HG02885 (cell line): ENCODE measurements around the gene NPB.

Source experiments
- ATAC-seq: cut with Tn5 transposase; IDR thresholded peaks from one replicate; pipeline ENCODE4 v1.9.1; 2021; ENCODE audit warnings: mild to moderate bottlenecking; ENCODE audit not compliant: unreplicated experiment, poor library complexity

NPB gene

GRCh38 chr17:81934850-81935708 lies 33.0 kb downstream of the NPB start:
- no peak for ATAC-seq

- no peak for ATAC-seq
Observed at GRCh38 chr17:81935709-81936084, 33.7 kb downstream of the NPB start.

GRCh38 chr17:81939218-81939617 lies 37.2 kb downstream of the NPB start:
- no peak for ATAC-seq

- ATAC-seq: no peak
Observed at GRCh38 chr17:81939881-81940385, 37.9 kb downstream of the NPB start.

- ATAC-seq: no peak
Observed at GRCh38 chr17:81940538-81941483, 38.8 kb downstream of the NPB start.

- ATAC-seq: no peak
Observed at GRCh38 chr17:81941484-81942166, 39.6 kb downstream of the NPB start.

- no peak for ATAC-seq
Observed at GRCh38 chr17:81942167-81942553, 40.1 kb downstream of the NPB start.

DNA sequence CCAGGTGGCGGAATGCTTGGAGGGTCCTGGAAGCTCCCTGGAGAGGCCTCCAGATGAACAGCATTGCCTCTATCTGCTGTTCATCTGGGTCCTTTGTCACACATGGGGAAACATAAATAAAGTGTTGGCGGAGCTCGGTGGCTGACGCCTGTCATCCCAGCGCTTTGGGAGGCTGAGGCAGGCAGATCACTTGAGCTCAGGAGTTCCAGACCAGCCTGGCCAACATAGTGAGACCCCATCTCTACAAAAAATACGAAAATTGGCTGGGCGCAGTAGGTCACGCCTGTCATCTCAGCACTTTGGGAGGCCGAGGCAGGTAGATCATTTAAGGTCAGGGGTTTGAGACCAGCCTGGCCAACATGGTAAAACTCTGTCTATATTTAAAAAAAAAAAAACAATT lies 42.8 kb downstream of the NPB start:
- ATAC-seq: no peak

DNA sequence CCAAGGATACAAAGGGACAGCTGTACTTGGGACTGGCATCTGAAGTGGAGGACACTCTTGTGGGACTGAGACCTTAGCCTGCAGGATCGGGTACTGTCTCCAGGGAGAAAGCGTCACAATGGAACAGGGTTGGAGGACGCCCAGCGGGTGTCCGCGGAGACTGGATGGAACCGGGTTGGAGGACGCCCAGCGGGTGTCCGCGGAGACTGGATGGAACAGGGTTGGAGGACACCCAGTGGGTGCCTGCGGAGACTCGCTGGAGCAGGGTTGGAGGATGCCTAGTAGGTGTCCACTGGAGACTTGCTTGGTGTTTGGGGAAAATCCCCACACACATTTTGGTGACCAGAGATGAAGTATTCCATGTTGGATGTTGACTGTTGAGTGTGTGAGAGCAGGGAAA lies 45.2 kb downstream of the NPB start, which contains the start of gene MYADML2:
Gene MYADML2, minus strand, starts transcription at position 45 of the 400 bp plus-strand sequence. CDS start 5,492 bp downstream, outside the sequence.
- ATAC-seq: no peak

GRCh38 chr17:81948635-81949378 lies 46.8 kb downstream of the NPB start:
- no peak for ATAC-seq

GRCh38 chr17:81950501-81950900 lies 48.5 kb downstream of the NPB start:
- ATAC-seq: no peak

DNA sequence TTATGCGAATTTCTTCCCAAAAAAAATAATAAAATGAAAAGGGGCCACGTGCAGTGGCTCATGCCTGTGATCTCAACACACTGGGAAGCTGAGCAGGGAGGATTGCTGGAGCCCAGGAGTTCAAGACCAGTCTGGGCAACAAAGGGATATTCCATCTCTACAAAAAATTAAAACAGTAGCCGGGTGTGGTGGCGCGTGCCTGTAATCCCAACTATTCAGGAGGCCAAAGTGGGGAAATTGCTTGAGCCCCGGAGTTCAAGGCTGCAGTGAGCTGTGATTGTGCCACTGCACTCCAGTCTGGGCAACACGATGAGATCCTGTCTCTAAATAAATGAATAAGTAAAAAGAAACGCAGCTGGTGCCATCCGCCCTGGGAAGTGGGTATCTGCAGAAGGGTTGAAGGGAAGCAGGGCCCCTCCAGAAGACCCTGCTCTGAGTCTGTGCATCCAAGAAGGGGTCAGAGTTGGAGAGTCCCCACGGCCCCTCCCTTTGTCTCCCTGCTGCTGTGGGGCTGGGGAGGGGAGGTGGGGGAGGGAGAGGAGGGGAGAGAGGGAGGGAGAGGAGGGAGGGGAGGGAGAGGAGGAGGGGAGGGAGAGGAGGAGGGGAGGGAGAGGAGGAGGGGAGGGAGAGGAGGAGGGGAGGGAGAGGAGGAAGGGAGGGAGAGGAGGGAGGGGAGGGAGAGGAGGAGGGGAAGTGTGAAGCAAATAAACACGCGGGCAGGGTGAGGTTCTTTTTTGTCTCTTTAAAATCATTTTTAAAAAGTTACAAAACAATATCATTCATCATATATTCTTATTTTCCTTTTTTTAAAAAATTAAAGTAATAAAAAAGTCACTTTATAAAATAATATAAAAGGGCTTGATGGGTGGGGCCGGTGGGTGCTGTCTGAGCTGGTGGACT lies 50.0 kb downstream of the NPB start:
- no peak for ATAC-seq
